Raji (cell line): ENCODE data around the gene CYP19A1.

Source experiments
- POLR2A ChIP-seq: IDR thresholded peaks from 2 replicates; pipeline ENCODE4 v1.6.1; 2011; ENCODE audit warnings: low read depth, low read length, control low read depth; ENCODE audit not compliant: insufficient read depth

The CYP19A1 gene

DNA sequence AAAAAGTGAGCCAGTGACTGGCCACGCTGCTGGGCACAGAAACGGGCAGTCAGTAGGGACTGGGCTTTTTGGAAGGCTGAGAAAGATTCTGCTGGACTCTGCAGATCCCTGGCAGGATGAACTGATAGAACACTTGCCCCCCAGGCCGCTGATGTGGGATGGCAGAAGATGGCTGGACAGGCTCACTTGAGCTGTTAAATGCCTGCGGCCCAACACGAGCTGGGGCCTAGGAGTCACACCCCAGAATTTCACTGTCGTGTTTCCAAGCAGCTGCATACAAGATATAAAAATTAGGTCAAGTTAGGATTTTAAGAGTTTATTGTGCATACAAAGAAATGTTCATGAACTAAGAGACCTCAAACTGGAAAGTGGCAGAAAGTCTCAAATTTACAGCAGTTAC is 29.9 kb upstream of the CYP19A1 start:
- no peak for TF ChIP-seq POLR2A

DNA sequence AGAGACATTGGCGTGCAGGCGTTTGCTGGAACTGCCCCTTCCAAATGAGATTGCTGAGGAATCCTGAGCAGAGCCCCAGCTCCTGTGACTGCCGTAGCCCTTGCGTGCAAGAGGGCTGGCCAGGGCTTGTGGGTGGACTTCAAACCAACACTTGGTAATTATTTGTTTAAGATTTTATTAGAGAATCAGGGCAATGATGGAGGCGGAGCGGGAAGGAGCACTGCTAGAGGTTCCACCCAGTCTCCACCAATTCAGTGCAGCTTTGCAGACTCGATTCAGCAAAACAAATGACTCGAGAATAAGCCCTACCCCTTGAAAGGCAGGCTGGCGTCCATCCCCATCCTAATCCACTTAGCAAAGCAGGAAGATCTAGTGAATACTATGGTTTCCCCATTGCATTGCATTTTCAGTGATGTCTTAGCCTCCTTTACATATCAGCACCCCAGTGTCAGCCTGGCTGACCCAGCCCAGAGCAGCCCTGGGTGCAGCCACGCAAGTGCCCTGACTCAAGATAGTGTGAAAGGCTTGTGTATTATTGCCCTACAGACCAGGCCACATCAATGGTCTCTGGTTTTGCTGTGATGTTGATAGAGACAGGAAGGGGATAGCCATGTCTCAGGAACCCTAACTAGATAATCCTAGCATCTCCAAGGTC is 29.1 kb upstream of the CYP19A1 start:
- TF ChIP-seq POLR2A, result no peak

- no peak for TF ChIP-seq POLR2A
Measured at GRCh38 chr15:51366920-51367319, 28.5 kb upstream of the CYP19A1 start.

DNA sequence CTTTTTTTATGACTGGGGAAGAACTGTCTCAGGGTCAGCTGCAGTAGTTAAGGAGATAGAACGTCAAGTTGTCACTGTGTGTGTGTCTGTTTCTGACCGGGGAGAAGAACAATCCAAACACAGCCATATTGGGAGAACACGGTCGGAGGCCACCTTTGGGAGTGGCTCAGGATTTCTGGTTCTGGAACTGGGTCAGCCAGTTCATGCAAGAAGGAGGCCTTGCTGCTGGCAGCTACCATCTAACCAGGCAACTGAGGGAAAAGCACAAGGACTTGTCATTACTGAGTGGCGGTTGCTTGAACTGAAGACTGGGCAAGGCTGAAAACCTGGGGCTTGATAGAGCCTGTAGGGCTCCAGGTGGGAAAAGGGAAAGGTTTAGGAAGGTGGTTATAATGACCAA is 27.7 kb upstream of the CYP19A1 start:
- TF ChIP-seq POLR2A, result no peak

GRCh38 chr15:51365417-51365816 is 27.0 kb upstream of the CYP19A1 start:
- TF ChIP-seq POLR2A, result no peak

GRCh38 chr15:51363383-51363782 is 25.0 kb upstream of the CYP19A1 start:
- no peak for TF ChIP-seq POLR2A

- no peak for TF ChIP-seq POLR2A
Measured at GRCh38 chr15:51359981-51360380, 21.6 kb upstream of the CYP19A1 start.

DNA sequence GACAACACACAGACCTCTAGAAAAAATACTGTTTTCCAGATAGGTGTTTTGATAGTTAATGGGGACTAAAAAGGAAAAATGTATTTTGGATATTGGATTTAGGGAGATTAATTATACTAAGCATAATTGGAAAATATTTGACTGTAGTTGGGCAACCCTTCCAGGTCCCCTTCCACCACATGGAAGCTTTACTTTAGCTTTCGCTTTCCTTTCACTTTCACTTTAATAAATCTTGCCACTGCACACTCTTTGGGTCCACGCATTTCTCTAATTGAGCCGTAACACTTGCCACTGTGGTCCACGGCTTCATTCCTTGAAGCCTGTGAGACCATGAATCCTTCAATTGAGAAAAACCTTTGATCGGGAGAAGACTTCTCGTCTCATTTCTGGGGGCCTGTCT is 18.6 kb upstream of the CYP19A1 start:
- no peak for TF ChIP-seq POLR2A

DNA sequence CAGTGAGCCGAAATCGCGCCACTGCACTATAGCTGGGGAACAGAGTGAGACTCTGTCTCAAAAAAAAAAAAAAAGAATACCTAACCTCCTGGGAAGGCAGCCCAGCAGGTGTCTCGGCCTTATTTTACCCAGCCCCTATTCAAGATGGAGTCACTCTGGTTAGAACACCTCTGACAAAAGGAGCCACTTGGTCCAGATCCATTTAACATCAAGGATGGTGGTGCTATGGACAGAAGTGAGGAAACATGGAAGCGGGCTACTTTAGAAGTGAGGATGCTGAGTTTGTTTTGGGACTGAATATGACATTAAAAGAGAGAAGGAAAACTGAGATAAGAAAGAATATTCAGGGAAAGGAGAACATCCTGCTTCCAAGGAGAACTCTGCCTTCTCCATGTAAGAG is 17.8 kb upstream of the CYP19A1 start:
- no peak for TF ChIP-seq POLR2A

DNA sequence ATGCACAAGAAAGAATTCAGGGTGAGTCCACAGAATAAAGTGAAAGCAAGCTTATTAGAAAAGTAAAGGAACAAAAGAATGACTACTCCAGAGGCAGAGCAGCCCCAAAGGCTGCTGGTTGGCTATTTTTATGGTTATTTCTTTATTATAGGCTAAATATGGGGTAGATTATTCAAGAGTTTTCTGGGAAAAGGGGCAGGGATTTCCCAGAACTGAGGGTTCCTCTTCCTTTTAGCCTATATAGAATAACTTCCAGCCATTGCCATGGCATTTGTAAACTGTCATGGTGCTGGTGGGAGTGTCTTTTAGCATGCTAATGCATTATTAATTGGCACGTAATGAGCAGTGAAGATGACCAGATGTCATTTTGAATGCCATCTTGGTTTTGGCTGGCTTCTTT is 16.7 kb upstream of the CYP19A1 start:
- TF ChIP-seq POLR2A, result no peak

DNA sequence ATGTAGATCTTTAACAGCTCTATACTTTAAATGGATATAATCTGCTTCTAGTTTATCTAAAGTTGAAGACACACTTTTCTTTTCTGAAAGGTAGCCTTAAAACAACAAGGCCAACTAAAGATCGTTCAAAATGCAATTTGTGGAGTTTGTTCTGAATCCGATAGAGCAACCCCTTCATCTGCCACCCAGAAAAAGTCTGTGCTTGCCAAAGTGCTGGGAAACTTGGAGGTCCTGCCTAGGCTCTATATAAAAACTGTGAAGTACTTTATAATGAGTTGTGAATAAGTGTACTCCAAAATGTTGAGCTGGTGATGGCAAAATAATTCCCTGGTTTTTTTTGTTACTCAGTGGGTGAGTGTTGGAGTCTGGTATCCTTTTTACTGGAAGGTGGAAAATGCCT is 15.6 kb upstream of the CYP19A1 start:
- no peak for TF ChIP-seq POLR2A

DNA sequence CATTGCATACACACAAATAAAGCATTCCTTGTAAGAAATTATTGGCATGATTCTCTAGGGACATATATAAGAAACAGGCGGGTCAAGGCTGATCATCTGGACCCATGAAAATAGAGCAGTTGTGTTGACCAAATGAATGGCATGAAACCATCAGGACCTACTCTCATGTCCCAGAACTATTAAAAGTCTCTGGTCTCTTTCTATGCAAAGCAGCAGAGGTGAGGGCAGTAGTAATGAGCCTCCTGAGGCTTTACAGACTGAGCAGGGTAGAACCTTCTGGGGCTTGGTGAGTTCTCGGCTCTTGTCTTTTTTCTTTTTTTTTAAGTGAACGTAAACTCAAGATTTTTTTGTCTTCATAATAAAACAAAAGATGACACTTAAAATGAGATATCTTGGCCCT is 12.3 kb upstream of the CYP19A1 start:
- no peak for TF ChIP-seq POLR2A

- no peak for TF ChIP-seq POLR2A
Measured at GRCh38 chr15:51349156-51349844, 10.9 kb upstream of the CYP19A1 start.

DNA sequence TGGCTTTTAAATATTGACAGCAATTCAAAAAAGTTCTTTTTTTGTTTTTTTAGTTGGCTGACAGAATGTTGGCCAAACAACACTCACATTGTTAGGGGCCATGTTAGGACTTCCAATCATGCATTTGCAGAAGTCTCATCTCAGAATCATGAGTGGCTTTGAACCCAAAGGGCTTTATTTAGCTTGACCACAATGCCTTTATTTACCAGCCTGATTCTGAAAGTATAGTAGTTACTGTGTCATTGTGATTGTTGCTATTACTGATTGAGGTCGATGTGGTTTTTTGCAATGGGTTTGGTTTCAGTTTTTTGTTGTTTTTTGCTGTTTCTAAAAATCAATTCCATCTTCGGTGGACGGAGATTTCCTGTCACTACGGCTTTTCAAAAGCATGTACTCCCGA is 10.3 kb upstream of the CYP19A1 start:
- TF ChIP-seq POLR2A, result no peak

DNA sequence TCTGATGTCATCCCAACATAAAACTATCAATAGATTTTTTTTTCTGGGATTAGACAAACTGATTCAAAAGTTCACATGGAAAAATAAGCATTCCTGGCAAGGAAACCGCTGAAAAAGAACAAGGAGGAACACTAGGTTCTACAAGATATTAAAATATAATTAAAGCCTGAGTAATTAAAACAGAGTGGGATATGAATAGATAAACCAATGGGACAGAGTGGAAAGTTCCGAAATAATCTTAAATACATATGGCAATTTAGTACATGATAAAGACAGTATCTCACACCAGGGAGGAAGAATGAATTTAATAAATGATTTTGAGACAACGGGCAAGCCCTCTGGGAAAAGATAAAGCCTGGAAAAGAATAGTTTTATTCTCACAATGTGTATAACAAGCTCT is 7.7 kb upstream of the CYP19A1 start:
- TF ChIP-seq POLR2A, result no peak

DNA sequence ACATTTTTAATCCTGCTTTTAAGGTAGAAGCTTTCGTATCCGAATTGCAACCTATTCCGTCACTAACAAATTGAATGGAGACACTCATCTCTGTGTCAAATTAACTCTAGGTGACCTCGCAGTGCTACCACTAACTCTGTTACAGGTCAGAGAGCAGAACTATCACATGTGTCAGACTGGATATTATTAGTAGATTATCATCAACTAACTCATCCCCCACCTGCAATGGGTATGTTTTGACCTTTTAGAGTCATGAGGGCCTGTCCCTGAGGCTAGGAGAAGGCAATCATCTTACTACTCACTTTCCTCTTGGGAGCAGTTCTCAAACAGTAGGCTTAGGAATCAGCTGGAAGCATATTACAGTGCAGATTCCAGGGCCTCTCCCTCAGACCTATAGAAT is 5.1 kb upstream of the CYP19A1 start:
- TF ChIP-seq POLR2A, result no peak

DNA sequence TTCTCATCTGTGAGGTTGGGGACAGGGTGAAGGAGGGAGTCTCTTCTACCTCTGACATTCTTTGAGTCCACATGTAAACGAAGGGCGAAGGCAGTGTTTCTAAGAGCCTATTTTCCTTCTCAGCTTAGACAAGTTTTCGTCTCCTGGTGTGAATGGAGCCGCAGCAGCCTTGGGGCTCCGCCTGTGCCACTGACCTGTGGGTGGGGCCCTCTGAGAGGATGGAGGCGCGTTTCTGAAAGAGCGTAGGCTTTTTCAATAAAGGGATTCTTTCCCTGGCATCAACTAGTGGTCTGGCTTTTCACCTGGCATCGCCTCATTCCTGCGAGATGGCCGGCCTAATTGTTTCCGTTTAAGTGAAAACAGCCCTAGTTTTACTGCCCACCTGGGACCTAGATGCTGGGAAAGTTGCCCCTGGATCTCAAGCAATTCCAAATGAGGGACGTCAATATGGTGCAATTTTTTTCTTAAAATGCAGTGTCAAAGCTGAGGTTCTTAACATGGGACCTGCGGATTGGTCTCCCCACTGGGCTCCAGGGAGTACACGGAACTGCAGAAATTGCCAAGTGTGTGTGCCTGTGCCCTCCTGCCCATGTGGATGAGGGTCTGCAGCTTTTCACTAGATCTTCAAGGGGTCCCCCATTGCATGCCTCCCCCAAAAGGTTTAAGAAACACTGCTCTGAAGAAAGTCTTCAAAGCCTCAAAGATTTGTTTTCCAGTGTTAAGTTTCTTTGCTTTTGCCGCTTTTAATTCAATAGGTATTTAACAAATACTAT is 4.0 kb upstream of the CYP19A1 start:
- TF ChIP-seq POLR2A, result no peak
